Lung (tissue), 12 donors: Measurements from ENCODE around the gene TPRA1. TPM values are rescaled to one million over a fixed set of nuclear protein-coding genes. Genes with fewer than 3 reads are reported as not detected.

Experiments used
- ATAC-seq: fragments of 200-7000 bp; cut with Tn5 transposase; one replicate; pipeline ENCODE4 v1.9.1; 2020; ENCODE audit warnings: moderate number of reproducible peaks; ENCODE audit not compliant: insufficient read depth, low FRiP score
- DNase-seq, 3 donors: peaks; one replicate each; pipeline ENCODE4 v3.0.0-alpha.2; 2013 to 2017
- H3K27ac ChIP-seq, 2 donors: one replicate each; pipeline ENCODE4 v1.5.1; 2013; ENCODE audit warnings: mild to moderate bottlenecking in 2 of 2, moderate library complexity in 2 of 2, control low read depth in 1 of 2, inconsistent platforms in 1 of 2, low read depth in 1 of 2, low read length in 1 of 2
- H3K27me3 ChIP-seq, 3 donors: one replicate each; pipeline ENCODE4 v1.5.1; 2013; ENCODE audit warnings: low read length in 2 of 3; ENCODE audit not compliant: control insufficient read depth in 3 of 3, insufficient read depth in 3 of 3
- H3K36me3 ChIP-seq, 4 donors: one replicate each; pipeline ENCODE4 v1.5.1; 2013; ENCODE audit warnings: low read length in 4 of 4, mild to moderate bottlenecking in 1 of 4, moderate library complexity in 1 of 4; ENCODE audit not compliant: control insufficient read depth in 4 of 4, insufficient read depth in 4 of 4
- H3K4me1 ChIP-seq, 5 donors: one replicate each; pipeline ENCODE4 v1.5.1; 2013; ENCODE audit warnings: low read length in 5 of 5, mild to moderate bottlenecking in 2 of 5, moderate library complexity in 1 of 5; ENCODE audit not compliant: control insufficient read depth in 5 of 5, insufficient read depth in 5 of 5
- H3K4me3 ChIP-seq: one replicate; pipeline ENCODE4 v1.5.1; 2013; ENCODE audit warnings: mild to moderate bottlenecking, control low read depth, moderate library complexity
- H3K9ac ChIP-seq, 2 donors: one replicate each; pipeline ENCODE4 v1.5.1; 2013; ENCODE audit warnings: low read length in 2 of 2, control low read depth in 1 of 2; ENCODE audit not compliant: insufficient read depth in 1 of 2
- H3K9me3 ChIP-seq, 4 donors: one replicate each; pipeline ENCODE4 v1.5.1; 2013; ENCODE audit warnings: low read length in 3 of 4, mild to moderate bottlenecking in 1 of 4, moderate library complexity in 1 of 4; ENCODE audit not compliant: control insufficient read depth in 4 of 4, insufficient read depth in 3 of 4
- CTCF ChIP-seq: IDR thresholded peaks from 2 replicates; pipeline ENCODE4 v1.5.1; 2012; ENCODE audit warnings: mild to moderate bottlenecking; ENCODE audit errors: control extremely low read depth, extremely low read depth
- WGBS, 2 donors: extraction: QIAGEN DNeasy Blood & Tissue Kit; methylation state at CpG; one replicate each; pipeline ENCODE4 v1.1.7; 2013; 5-methylcytosine and 5-hydroxymethylcytosine counted together
- polyA plus RNA-seq, 2 donors: library from polyadenylated mRNA; stranded (reverse); fragments of 200-250 nt; gene quantifications; one replicate each; pipeline ENCODE4 v1.2.1, GENCODE V29; 2013
- total RNA-seq, 2 donors: library from RNA; depleted of rRNA in 1 of 2; stranded (reverse); fragments of >200 nt in 1 of 2; gene quantifications; one replicate each; pipeline ENCODE4 v1.2.1, GENCODE V29; 2014 to 2021
- donor health status: control.
- donor health status: control.
- donor health status: Bipolar disorder and iron deficiency.
- donor health status: healthy.
- donor health status: DM: yes; HTN: yes; CAD: no.

Gene TPRA1
- total and polyA plus RNA-seq, 4 donors = 28.9 to 53.2 (median 38.0) TPM

- no peak overlapping the region for H3K9ac ChIP-seq
- DNase-seq (no peak), ATAC-seq (no peak)
- H3K36me3 ChIP-seq = no peaks in the 10 kb centered on the region
- no peak overlapping the region for H3K27ac ChIP-seq
- no peaks in the 10 kb centered on the region for H3K4me1 ChIP-seq
- H3K9me3 ChIP-seq = no peaks in the 10 kb centered on the region
- no peaks in the 10 kb centered on the region for H3K27me3 ChIP-seq
- H3K4me3 ChIP-seq = no peak overlapping the region
- no peak for TF ChIP-seq CTCF
Observed at GRCh38 chr3:127637971-127638370, 47.4 kb upstream of the TPRA1 start.

- Histone ChIP-seq H3K4me1 (peaks cover 0 to 4% (median 2%) of the 10 kb centered on the region in 5 donors), H3K9me3 (no peaks in the 10 kb centered on the region), H3K4me3 (no peak overlapping the region), H3K36me3 (no peaks in the 10 kb centered on the region), H3K27ac (no peak overlapping the region), H3K27me3 (no peaks in the 10 kb centered on the region), H3K9ac (no peak overlapping the region)
- ATAC-seq (no peak), DNase-seq (no peak)
- TF ChIP-seq CTCF = no peak
- WGBS, 2 donors = 68 to 76% methylated on average over 3 of the region's 3 CpGs
Observed at GRCh38 chr3:127637546-127637945, 47.0 kb upstream of the TPRA1 start.

GRCh38 chr3:127634653-127635052 lies 44.1 kb upstream of the TPRA1 start:
- H3K27ac ChIP-seq = no peak overlapping the region
- ATAC-seq (no peak), DNase-seq (no peak)
- TF ChIP-seq CTCF = no peak
- 95 to 96% methylated on average over 12 of the region's 12 CpGs for WGBS, 2 donors
- peaks cover 0 to 13% (median 9%) of the 10 kb centered on the region in 5 donors for H3K4me1 ChIP-seq
- H3K9ac ChIP-seq = no peak overlapping the region
- no peaks in the 10 kb centered on the region for H3K9me3 ChIP-seq
- no peaks in the 10 kb centered on the region for H3K36me3 ChIP-seq
- H3K4me3 ChIP-seq = no peak overlapping the region
- peaks cover 0 to 1% (median 0%) of the 10 kb centered on the region in 3 donors for H3K27me3 ChIP-seq
